Measurements from ENCODE around the gene OR6F1. TPM values are rescaled to one million over a fixed set of nuclear protein-coding genes. Genes with fewer than 3 reads are reported as not detected.

Gene OR6F1
- total and polyA plus RNA-seq, 2 donors (not counting 1 experiment from before 2014, with no cell fraction given) = not detected

- H3K4me3 Mint-ChIP-seq = no peak overlapping the region
- Histone ChIP-seq H3K27ac (ENCODE audit: low read length in 2 of 2) (no peak overlapping the region), H3K79me2 (ENCODE audit: control insufficient read depth, insufficient read depth, low read length) (no peaks in the 10 kb centered on the region), H3K4me2 (replicated peaks; ENCODE audit: low read depth, low read length, poor library complexity, severe bottlenecking) (no peak overlapping the region), H3K27me3 (replicated peaks in 1 of 4; ENCODE audit: control extremely low read depth in 1 of 4, control insufficient read depth in 3 of 4, insufficient read depth in 4 of 4, low read length in 3 of 4) (no peaks in the 10 kb centered on the region), H2AFZ (ENCODE audit: insufficient read depth, low read depth, low read length, poor library complexity, severe bottlenecking) (no peak overlapping the region), H3K9me3 (ENCODE audit: control extremely low read depth in 1 of 3, control insufficient read depth in 2 of 3, insufficient read depth in 1 of 3, low read length in 2 of 3) (peaks cover 0 to 13% (median 4%) of the 10 kb centered on the region in 3 donors), H3K4me1 (ENCODE audit: control insufficient read depth in 2 of 2, insufficient read depth in 2 of 2, low read length in 2 of 2) (no peaks in the 10 kb centered on the region), H3K36me3 (replicated peaks in 1 of 2; ENCODE audit: control extremely low read depth in 1 of 2, control insufficient read depth in 1 of 2, extremely low read depth in 1 of 2, insufficient read depth in 2 of 2, low read length in 1 of 2) (no peaks in the 10 kb centered on the region), H3K4me3 (ENCODE audit: control extremely low read depth in 1 of 5, extremely low read depth in 1 of 5, insufficient read depth in 1 of 5, low read depth in 2 of 5, low read length in 4 of 5) (no peak overlapping the region), H3K9ac (ENCODE audit: low read length) (no peak overlapping the region), H4K20me1 (ENCODE audit: control insufficient read depth, insufficient read depth, low read length, poor library complexity, severe bottlenecking) (no peaks in the 10 kb centered on the region)
- WGBS (ENCODE audit: insufficient coverage) = 93% methylated on average over 1 of the region's 1 CpG
- H3K27me3 Mint-ChIP-seq = no peaks in the 10 kb centered on the region
- TF ChIP-seq EZH2 (IDR thresholded peaks at IDR 0.05; ENCODE audit: borderline replicate concordance, insufficient read depth, low read depth, low read length, poor library complexity, severe bottlenecking) (no peak), CTCF (IDR thresholded peaks at IDR 0.05) (no peak)
- intact Hi-C loops (cut with micrococcal nuclease) = no loop called here
- no peaks in the 10 kb centered on the region for H3K4me1 Mint-ChIP-seq
- H3K9me3 Mint-ChIP-seq (ENCODE audit: insufficient read depth) = peaks cover 4% of the 10 kb centered on the region
- ATAC-seq (ENCODE audit: low read depth) (no peak), DNase-seq (no peak)
- no peak overlapping the region for H3K27ac Mint-ChIP-seq
- POLR2A ChIA-PET = no interaction called here
- CTCF ChIA-PET = no interaction called here
Observed at GRCh38 chr1:247749870-247750269, 33.4 kb upstream of the OR6F1 start.

- DNase-seq (no peak), ATAC-seq (ENCODE audit: low read depth) (no peak)
- Histone ChIP-seq H3K36me3 (replicated peaks in 1 of 2; ENCODE audit: control extremely low read depth in 1 of 2, control insufficient read depth in 1 of 2, extremely low read depth in 1 of 2, insufficient read depth in 2 of 2, low read length in 1 of 2) (no peaks in the 10 kb centered on the region), H3K9me3 (ENCODE audit: control extremely low read depth in 1 of 3, control insufficient read depth in 2 of 3, insufficient read depth in 1 of 3, low read length in 2 of 3) (peaks cover 0 to 13% (median 4%) of the 10 kb centered on the region in 3 donors), H3K4me2 (replicated peaks; ENCODE audit: low read depth, low read length, poor library complexity, severe bottlenecking) (no peak within 1 kb of the TSS), H3K27ac (ENCODE audit: low read length in 2 of 2) (no peak within 1 kb of the TSS), H3K9ac (ENCODE audit: low read length) (no peak within 1 kb of the TSS), H3K4me1 (ENCODE audit: control insufficient read depth in 2 of 2, insufficient read depth in 2 of 2, low read length in 2 of 2) (no peaks in the 10 kb centered on the region), H3K27me3 (replicated peaks in 1 of 4; ENCODE audit: control extremely low read depth in 1 of 4, control insufficient read depth in 3 of 4, insufficient read depth in 4 of 4, low read length in 3 of 4) (no peaks in the 10 kb centered on the region), H2AFZ (ENCODE audit: insufficient read depth, low read depth, low read length, poor library complexity, severe bottlenecking) (no peak within 1 kb of the TSS), H4K20me1 (ENCODE audit: control insufficient read depth, insufficient read depth, low read length, poor library complexity, severe bottlenecking) (no peaks in the 10 kb centered on the region), H3K79me2 (ENCODE audit: control insufficient read depth, insufficient read depth, low read length) (no peaks in the 10 kb centered on the region), H3K4me3 (ENCODE audit: control extremely low read depth in 1 of 5, extremely low read depth in 1 of 5, insufficient read depth in 1 of 5, low read depth in 2 of 5, low read length in 4 of 5) (no peak within 1 kb of the TSS)
- Mint-ChIP-seq H3K27me3 (no peaks in the 10 kb centered on the region), H3K4me1 (no peaks in the 10 kb centered on the region), H3K9me3 (ENCODE audit: insufficient read depth) (peaks cover 4% of the 10 kb centered on the region), H3K4me3 (no peak within 1 kb of the TSS), H3K27ac (no peak within 1 kb of the TSS)
- TF ChIP-seq CTCF (IDR thresholded peaks at IDR 0.05) (no peak), EZH2 (IDR thresholded peaks at IDR 0.05; ENCODE audit: borderline replicate concordance, insufficient read depth, low read depth, low read length, poor library complexity, severe bottlenecking) (no peak)
- WGBS (ENCODE audit: insufficient coverage) = no CpG with 5 or more reads among the region's 2 CpGs
- ChIA-PET CTCF (no interaction called here), POLR2A (no interaction called here)
- intact Hi-C loops (cut with micrococcal nuclease) = no loop called here
Observed at GRCh38 chr1:247748041-247748440, 31.6 kb upstream of the OR6F1 start, which contains the start of gene OR14A2. TSS of gene OR14A2 (minus strand) at chr1:247748141.
